B cell (primary cell): ENCODE measurements around the gene SREBF1. TPM values are rescaled to one million over a fixed set of nuclear protein-coding genes. Genes with fewer than 3 reads are reported as not detected.

Experiments
- ATAC-seq: fragments of 200-7000 bp; cut with Tn5 transposase; one replicate; pipeline ENCODE4 v1.10.0; 2021; ENCODE audit warnings: low read depth, mild to moderate bottlenecking, moderate number of reproducible peaks, moderate library complexity
- CTCF ChIA-PET: fragments of 350-600 bp; sonication (Branson Sonifier 250); formaldehyde crosslinking; loops from one replicate; lab custom pipeline; 2021; ENCODE audit warnings: antibody characterized with exemption, inconsistent platforms; lab: Charles Lee
- POLR2A ChIA-PET: fragments of 350-600 bp; sonication (Branson Sonifier 250); formaldehyde crosslinking; loops from one replicate; lab custom pipeline; 2021; ENCODE audit warnings: antibody characterized with exemption; lab: Charles Lee
- DNase-seq: peaks from one replicate; pipeline ENCODE4 v3.0.0; 2013
- H2AFZ ChIP-seq: 2 replicates; pipeline ENCODE4 v1.6.1; 2012; ENCODE audit warnings: mild to moderate bottlenecking, low read depth, low read length; ENCODE audit not compliant: insufficient read depth, poor library complexity, severe bottlenecking
- H3K27ac ChIP-seq, 2 donors: 1 replicate in 1 of 2; 2 replicates in 1 of 2; pipeline ENCODE4 v1.5.1; 2012 to 2013; ENCODE audit warnings: low read length in 2 of 2, mild to moderate bottlenecking in 2 of 2, moderate library complexity in 1 of 2
- H3K27me3 ChIP-seq, 4 experiments: fragments of 200-600 bp in 1 of 4; sonication (generic) in 1 of 4; replicated peaks in 1 of 4; 1 replicate in 2 of 4; 2 replicates in 2 of 4; pipeline versions ENCODE4 v1.6.1 to v1.7.0; 2013 to 2016; ENCODE audit warnings: low read length in 3 of 4, mild to moderate bottlenecking in 2 of 4, mixed read lengths in 1 of 4, moderate library complexity in 1 of 4; ENCODE audit not compliant: insufficient read depth in 4 of 4, control insufficient read depth in 3 of 4; ENCODE audit errors: control extremely low read depth in 1 of 4
- H3K36me3 ChIP-seq, 2 experiments: replicated peaks in 1 of 2; 1 replicate in 1 of 2; 2 replicates in 1 of 2; pipeline versions ENCODE4 v1.6.1 to v1.7.1; 2013; ENCODE audit warnings: low read length in 1 of 2; ENCODE audit not compliant: insufficient read depth in 2 of 2, control insufficient read depth in 1 of 2; ENCODE audit errors: control extremely low read depth in 1 of 2, extremely low read depth in 1 of 2
- H3K4me1 ChIP-seq, 2 donors: fragments of 200-600 bp in 1 of 2; sonication (generic) in 1 of 2; 1 replicate in 1 of 2; 2 replicates in 1 of 2; pipeline versions ENCODE4 v1.5.1 to v1.6.1; 2013 to 2017; ENCODE audit warnings: low read length in 2 of 2; ENCODE audit not compliant: control insufficient read depth in 2 of 2, insufficient read depth in 2 of 2
- H3K4me2 ChIP-seq: replicated peaks from 2 replicates; pipeline ENCODE3; 2012; ENCODE audit warnings: mild to moderate bottlenecking, low read depth, low read length; ENCODE audit not compliant: poor library complexity, severe bottlenecking
- H3K4me3 ChIP-seq, 5 experiments: fragments of 200-600 bp in 1 of 5; sonication (generic) in 1 of 5; 1 replicate in 3 of 5; 2 replicates in 2 of 5; pipeline versions ENCODE4 v1.5.1 to v1.7.0; 2011 to 2016; ENCODE audit warnings: low read length in 4 of 5, mild to moderate bottlenecking in 4 of 5, low read depth in 2 of 5, control low read depth in 1 of 5, moderate library complexity in 1 of 5; ENCODE audit not compliant: insufficient read depth in 1 of 5; ENCODE audit errors: control extremely low read depth in 1 of 5, extremely low read depth in 1 of 5
- H3K79me2 ChIP-seq: fragments of 200-600 bp; sonication (generic); one replicate; pipeline ENCODE4 v1.6.0; 2016; ENCODE audit warnings: low read length; ENCODE audit not compliant: control insufficient read depth, insufficient read depth
- H3K9ac ChIP-seq: fragments of 200-600 bp; sonication (generic); 2 replicates; pipeline ENCODE4 v1.6.1; 2017; ENCODE audit warnings: mild to moderate bottlenecking, low read length, moderate library complexity
- H3K9me3 ChIP-seq, 3 donors: one replicate each; pipeline versions ENCODE4 v1.6.1 to v1.7.1; 2013; ENCODE audit warnings: low read length in 2 of 3; ENCODE audit not compliant: control insufficient read depth in 2 of 3, insufficient read depth in 1 of 3; ENCODE audit errors: control extremely low read depth in 1 of 3
- H4K20me1 ChIP-seq: 2 replicates; pipeline ENCODE4 v1.6.0; 2012; ENCODE audit warnings: mild to moderate bottlenecking, low read length; ENCODE audit not compliant: insufficient read depth, control insufficient read depth, poor library complexity, severe bottlenecking
- H3K27ac Mint-ChIP-seq: one replicate; pipeline ENCODE4 v1.8.0; 2021; ENCODE audit warnings: mixed read lengths
- H3K27me3 Mint-ChIP-seq: one replicate; pipeline ENCODE4 v1.8.0; 2021; ENCODE audit warnings: mixed read lengths
- H3K4me1 Mint-ChIP-seq: one replicate; pipeline ENCODE4 v1.8.0; 2021; ENCODE audit warnings: mixed read lengths
- H3K4me3 Mint-ChIP-seq: one replicate; pipeline ENCODE4 v1.8.0; 2021; ENCODE audit warnings: mixed read lengths
- H3K9me3 Mint-ChIP-seq: one replicate; pipeline ENCODE4 v1.8.0; 2022; ENCODE audit warnings: mixed read lengths; ENCODE audit not compliant: insufficient read depth
- CTCF ChIP-seq: fragments of 200-600 bp; IDR thresholded peaks from one replicate; pipeline ENCODE4 v1.8.0; 2022; ENCODE audit warnings: antibody characterized with exemption, mild to moderate bottlenecking
- EZH2 ChIP-seq: IDR thresholded peaks from 2 replicates; pipeline ENCODE4 v1.6.1; 2012; ENCODE audit warnings: borderline replicate concordance, low read depth, mild to moderate bottlenecking, moderate library complexity, low read length; ENCODE audit not compliant: insufficient read depth, poor library complexity, severe bottlenecking
- WGBS: methylation state at CpG from one replicate; pipeline ENCODE4 v1.1.5; 2013; ENCODE audit warnings: missing lambda C conversion rate; ENCODE audit not compliant: insufficient coverage; 5-methylcytosine and 5-hydroxymethylcytosine counted together
- intact Hi-C: fragments of 100-400 bp; cut with micrococcal nuclease; formaldehyde crosslinking; loops from one replicate; pipeline ENCODE4 v1.10.0; 2022
- polyA plus RNA-seq: library from polyadenylated mRNA; depleted of rRNA; stranded (reverse); fragments of >200 nt; gene quantifications from 2 replicates; pipeline ENCODE4 v1.2.3, GENCODE V29; 2012
- total RNA-seq, 2 donors: library from RNA; stranded (reverse); fragments of 120-200 nt in 1 of 2; gene quantifications; 1 replicate in 1 of 2; 2 replicates in 1 of 2; pipeline versions ENCODE4 v1.2.3 to v1.2.4, GENCODE V29; 2013 to 2022

The SREBF1 gene
- total and polyA plus RNA-seq, 2 donors (not counting 1 experiment from before 2014, with no cell fraction given), result 21.6 to 34.9 TPM

- TF ChIP-seq CTCF (no peak), EZH2 (no peak)
- Histone ChIP-seq H3K79me2 (no peaks in the 10 kb centered on the region), H3K27me3 (no peaks in the 10 kb centered on the region), H3K4me1 (no peaks in the 10 kb centered on the region), H2AFZ (no peak overlapping the region), H3K9ac (no peak overlapping the region), H3K4me2 (no peak overlapping the region), H4K20me1 (no peaks in the 10 kb centered on the region), H3K9me3 (no peaks in the 10 kb centered on the region), H3K36me3 (peaks cover 0 to 59% of the 10 kb centered on the region in 2 experiments), H3K4me3 (no peak overlapping the region), H3K27ac (no peak overlapping the region)
- no peak for ATAC-seq
- Mint-ChIP-seq H3K4me3 (no peak overlapping the region), H3K4me1 (no peaks in the 10 kb centered on the region), H3K27me3 (no peaks in the 10 kb centered on the region), H3K9me3 (no peaks in the 10 kb centered on the region), H3K27ac (no peak overlapping the region)
- DNase-seq, result no peak
- ChIA-PET POLR2A (no interaction called here), CTCF (no interaction called here)
- WGBS, result 88% methylated on average over 7 of the region's 8 CpGs
- intact Hi-C loops, result no loop called here
These were observed 45.3 kb upstream of the SREBF1 start for GRCh38 chr17:17882082-17882581.

- H2AFZ ChIP-seq, result no peak overlapping the region
- no peak overlapping the region for H3K4me3 ChIP-seq
- ChIA-PET POLR2A (no interaction called here), CTCF (interaction anchor here (0.6 kb wide), 1 partner anchor 19 kb away, joined by 5 read pairs; no protein-coding TSS in a partner anchor)
- DNase-seq, result no peak
- H3K79me2 ChIP-seq, result no peaks in the 10 kb centered on the region
- H3K27me3 ChIP-seq, result no peaks in the 10 kb centered on the region
- H3K27ac Mint-ChIP-seq, result no peak overlapping the region
- intact Hi-C loops, result no loop called here
- 94% methylated on average over 8 of the region's 8 CpGs for WGBS
- no peaks in the 10 kb centered on the region for H3K27me3 Mint-ChIP-seq
- no peaks in the 10 kb centered on the region for H3K4me1 ChIP-seq
- H3K9me3 ChIP-seq, result no peaks in the 10 kb centered on the region
- H3K9me3 Mint-ChIP-seq, result no peaks in the 10 kb centered on the region
- no peak overlapping the region for H3K27ac ChIP-seq
- H3K36me3 ChIP-seq, result peaks cover 3 to 66% of the 10 kb centered on the region in 2 experiments
- H3K4me2 ChIP-seq, result no peak overlapping the region
- H3K4me3 Mint-ChIP-seq, result no peak overlapping the region
- ATAC-seq, result no peak
- no peak overlapping the region for H3K9ac ChIP-seq
- no peak for TF ChIP-seq EZH2
- TF ChIP-seq CTCF, result no peak
- H3K4me1 Mint-ChIP-seq, result no peaks in the 10 kb centered on the region
- no peaks in the 10 kb centered on the region for H4K20me1 ChIP-seq
These were observed 43.9 kb upstream of the SREBF1 start for GRCh38 chr17:17880577-17881196.
